Natural killer cell (primary cell): Measurements from ENCODE around the gene ROR1. TPM values are rescaled to one million over a fixed set of nuclear protein-coding genes. Genes with fewer than 3 reads are reported as not detected.

Experiments
- ATAC-seq, 3 donors: fragments of 150-1000 bp in 2 of 3; fragments of 200-7000 bp in 1 of 3; cut with Tn5 transposase; 1 replicate in 1 of 3; 2 replicates in 2 of 3; pipeline ENCODE4 v1.10.0; 2021; ENCODE audit warnings: mild to moderate bottlenecking in 2 of 3, moderate library complexity in 2 of 3
- DNase-seq, 2 donors: peaks; one replicate each; pipeline versions ENCODE4 v3.0.0 to v3.0.0-alpha.2; 2013 to 2021; ENCODE audit warnings: mixed read lengths in 1 of 2
- H3K27ac ChIP-seq: one replicate; pipeline ENCODE4 v1.5.1; 2013; ENCODE audit warnings: mild to moderate bottlenecking, low read length
- H3K27me3 ChIP-seq: one replicate; pipeline ENCODE4 v1.6.1; 2013; ENCODE audit warnings: low read length; ENCODE audit not compliant: control insufficient read depth, insufficient read depth
- H3K36me3 ChIP-seq: one replicate; pipeline ENCODE4 v1.6.1; 2013; ENCODE audit warnings: low read length; ENCODE audit not compliant: control insufficient read depth, insufficient read depth
- H3K4me1 ChIP-seq: one replicate; pipeline ENCODE4 v1.6.1; 2013; ENCODE audit warnings: low read length; ENCODE audit not compliant: control insufficient read depth, insufficient read depth
- H3K4me3 ChIP-seq: one replicate; pipeline ENCODE4 v1.5.1; 2013; ENCODE audit warnings: low read length
- H3K9me3 ChIP-seq: one replicate; pipeline ENCODE4 v1.6.1; 2013; ENCODE audit warnings: low read length; ENCODE audit not compliant: control insufficient read depth, insufficient read depth
- H3K27ac Mint-ChIP-seq, 2 donors: one replicate each; pipeline ENCODE4 v1.8.0; 2022; ENCODE audit warnings: mild to moderate bottlenecking in 2 of 2, mixed read lengths in 2 of 2, moderate library complexity in 1 of 2
- H3K27me3 Mint-ChIP-seq, 2 donors: one replicate each; pipeline ENCODE4 v1.8.0; 2022; ENCODE audit warnings: low read depth in 2 of 2, mixed read lengths in 2 of 2
- H3K36me3 Mint-ChIP-seq: one replicate; pipeline ENCODE4 v1.8.0; 2022; ENCODE audit warnings: mixed read lengths
- H3K4me1 Mint-ChIP-seq, 2 donors: one replicate each; pipeline ENCODE4 v1.8.0; 2022; ENCODE audit warnings: mixed read lengths in 2 of 2
- H3K4me3 Mint-ChIP-seq: one replicate; pipeline ENCODE4 v1.8.0; 2022; ENCODE audit warnings: mild to moderate bottlenecking, moderate library complexity, mixed read lengths
- H3K9me3 Mint-ChIP-seq, 2 donors: one replicate each; pipeline ENCODE4 v1.8.0; 2022; ENCODE audit warnings: mixed read lengths in 2 of 2
- whole genome bisulfite sequencing: methylation state at CpG from one replicate; pipeline ENCODE4 v1.1.7; 2013; ENCODE audit warnings: missing lambda C conversion rate; ENCODE audit not compliant: insufficient coverage; 5-methylcytosine and 5-hydroxymethylcytosine counted together
- intact Hi-C: fragments of 100-400 bp; cut with micrococcal nuclease; formaldehyde crosslinking; loops from one replicate; pipeline ENCODE4 v1.14.2; 2022
- total RNA-seq, 4 donors: library from RNA; stranded (reverse); fragments of 120-200 nt in 1 of 4; gene quantifications; one replicate each; pipeline versions ENCODE4 v1.2.3 to v1.2.4, GENCODE V29; 2013 to 2022
- TF ChIP-seq, protein P1 (sequence below): fragments of 200-600 bp; IDR thresholded peaks from one replicate; pipeline ENCODE4 v1.8.0; 2022; ENCODE audit warnings: antibody characterized with exemption

Gene ROR1
- total RNA-seq, 3 donors from 2014 or later (not counting 1 experiment from before 2014, with no cell fraction given), result 0.05 to 0.35 (median 0.27) TPM

DNA sequence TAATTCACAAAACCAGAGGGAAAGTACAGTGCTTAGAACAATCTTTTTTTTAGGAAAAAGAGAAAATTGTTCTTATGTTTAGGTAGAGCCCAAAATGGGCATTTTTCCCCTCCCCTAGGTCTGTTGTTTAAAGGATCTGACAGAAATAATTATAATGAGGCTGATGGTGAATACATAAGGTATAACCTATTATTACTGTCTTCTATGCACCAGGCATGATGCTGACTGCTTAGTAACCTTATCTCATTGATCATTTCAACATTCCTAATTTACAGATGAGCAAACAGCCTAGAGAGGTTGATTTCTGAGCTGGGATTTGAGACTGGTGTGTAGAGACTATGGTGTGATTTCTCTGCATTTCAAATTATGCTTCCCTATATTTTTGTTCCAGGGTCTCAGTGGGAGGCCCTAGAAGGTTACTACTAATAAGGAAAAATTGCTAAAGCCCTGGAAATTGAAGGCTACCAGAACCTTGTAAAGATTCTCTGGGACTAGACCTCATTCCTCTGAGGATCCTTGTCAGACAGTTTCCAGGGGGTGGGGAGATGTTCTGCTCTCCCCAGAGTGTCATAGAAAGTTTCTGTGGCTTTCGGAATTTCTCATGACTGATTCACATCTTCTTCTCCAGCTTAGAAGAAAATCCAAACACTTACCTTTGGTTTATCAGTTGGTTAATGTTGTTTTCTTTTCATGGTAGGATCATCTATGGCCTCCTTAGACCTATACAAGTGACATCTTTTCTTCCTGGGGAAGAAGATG, 44.9 kb downstream of the ROR1 start:
- Histone ChIP-seq H3K4me3 (no peak overlapping the region), H3K4me1 (no peaks in the 10 kb centered on the region), H3K27me3 (no peaks in the 10 kb centered on the region), H3K9me3 (no peaks in the 10 kb centered on the region), H3K27ac (no peak overlapping the region), H3K36me3 (no peaks in the 10 kb centered on the region)
- DNase-seq (no peak), ATAC-seq (no peak)
- WGBS, result no CpG with 5 or more reads among the region's 1 CpG
- Mint-ChIP-seq H3K4me1 (no peaks in the 10 kb centered on the region), H3K4me3 (no peak overlapping the region), H3K36me3 (no peaks in the 10 kb centered on the region), H3K9me3 (no peaks in the 10 kb centered on the region), H3K27me3 (peaks cover 18 to 36% of the 10 kb centered on the region in 2 donors), H3K27ac (no peak overlapping the region)
- TF ChIP-seq, protein P1, sequence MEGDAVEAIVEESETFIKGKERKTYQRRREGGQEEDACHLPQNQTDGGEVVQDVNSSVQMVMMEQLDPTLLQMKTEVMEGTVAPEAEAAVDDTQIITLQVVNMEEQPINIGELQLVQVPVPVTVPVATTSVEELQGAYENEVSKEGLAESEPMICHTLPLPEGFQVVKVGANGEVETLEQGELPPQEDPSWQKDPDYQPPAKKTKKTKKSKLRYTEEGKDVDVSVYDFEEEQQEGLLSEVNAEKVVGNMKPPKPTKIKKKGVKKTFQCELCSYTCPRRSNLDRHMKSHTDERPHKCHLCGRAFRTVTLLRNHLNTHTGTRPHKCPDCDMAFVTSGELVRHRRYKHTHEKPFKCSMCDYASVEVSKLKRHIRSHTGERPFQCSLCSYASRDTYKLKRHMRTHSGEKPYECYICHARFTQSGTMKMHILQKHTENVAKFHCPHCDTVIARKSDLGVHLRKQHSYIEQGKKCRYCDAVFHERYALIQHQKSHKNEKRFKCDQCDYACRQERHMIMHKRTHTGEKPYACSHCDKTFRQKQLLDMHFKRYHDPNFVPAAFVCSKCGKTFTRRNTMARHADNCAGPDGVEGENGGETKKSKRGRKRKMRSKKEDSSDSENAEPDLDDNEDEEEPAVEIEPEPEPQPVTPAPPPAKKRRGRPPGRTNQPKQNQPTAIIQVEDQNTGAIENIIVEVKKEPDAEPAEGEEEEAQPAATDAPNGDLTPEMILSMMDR, result no peak
- intact Hi-C loops, result no loop called here

DNA sequence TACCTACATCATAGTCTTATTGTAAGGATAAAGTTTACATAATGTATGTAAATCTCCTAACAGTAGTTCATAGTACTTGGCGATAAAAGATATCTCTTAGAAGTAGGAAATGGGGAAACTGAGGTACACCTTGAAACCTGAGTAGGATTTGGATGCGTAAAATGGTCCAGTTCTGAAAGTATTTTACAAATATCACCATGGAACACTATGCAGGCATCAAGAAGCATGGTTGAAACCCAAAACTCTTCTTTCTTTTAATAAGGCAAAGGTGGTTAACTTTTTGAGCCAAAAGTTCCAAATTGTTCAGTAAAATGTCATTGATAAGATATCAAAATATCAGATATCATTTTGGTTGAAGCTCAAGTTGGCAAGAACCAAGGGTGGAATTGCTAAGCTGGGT, 46.0 kb downstream of the ROR1 start:
- DNase-seq, result no peak
- H3K4me3 Mint-ChIP-seq, result no peak overlapping the region
- no peaks in the 10 kb centered on the region for H3K4me1 ChIP-seq
- H3K36me3 Mint-ChIP-seq, result no peaks in the 10 kb centered on the region
- H3K4me3 ChIP-seq, result no peak overlapping the region
- TF ChIP-seq, protein P1, result no peak
- peaks cover 17 to 36% of the 10 kb centered on the region in 2 donors for H3K27me3 Mint-ChIP-seq
- no peaks in the 10 kb centered on the region for H3K4me1 Mint-ChIP-seq
- ATAC-seq, result no peak
- H3K27ac Mint-ChIP-seq, result no peak overlapping the region
- intact Hi-C loops, result no loop called here
- H3K27ac ChIP-seq, result no peak overlapping the region
- no peaks in the 10 kb centered on the region for H3K27me3 ChIP-seq
- 100% methylated on average over 2 of the region's 2 CpGs for WGBS
- no peaks in the 10 kb centered on the region for H3K36me3 ChIP-seq
- H3K9me3 ChIP-seq, result no peaks in the 10 kb centered on the region
- no peaks in the 10 kb centered on the region for H3K9me3 Mint-ChIP-seq

DNA sequence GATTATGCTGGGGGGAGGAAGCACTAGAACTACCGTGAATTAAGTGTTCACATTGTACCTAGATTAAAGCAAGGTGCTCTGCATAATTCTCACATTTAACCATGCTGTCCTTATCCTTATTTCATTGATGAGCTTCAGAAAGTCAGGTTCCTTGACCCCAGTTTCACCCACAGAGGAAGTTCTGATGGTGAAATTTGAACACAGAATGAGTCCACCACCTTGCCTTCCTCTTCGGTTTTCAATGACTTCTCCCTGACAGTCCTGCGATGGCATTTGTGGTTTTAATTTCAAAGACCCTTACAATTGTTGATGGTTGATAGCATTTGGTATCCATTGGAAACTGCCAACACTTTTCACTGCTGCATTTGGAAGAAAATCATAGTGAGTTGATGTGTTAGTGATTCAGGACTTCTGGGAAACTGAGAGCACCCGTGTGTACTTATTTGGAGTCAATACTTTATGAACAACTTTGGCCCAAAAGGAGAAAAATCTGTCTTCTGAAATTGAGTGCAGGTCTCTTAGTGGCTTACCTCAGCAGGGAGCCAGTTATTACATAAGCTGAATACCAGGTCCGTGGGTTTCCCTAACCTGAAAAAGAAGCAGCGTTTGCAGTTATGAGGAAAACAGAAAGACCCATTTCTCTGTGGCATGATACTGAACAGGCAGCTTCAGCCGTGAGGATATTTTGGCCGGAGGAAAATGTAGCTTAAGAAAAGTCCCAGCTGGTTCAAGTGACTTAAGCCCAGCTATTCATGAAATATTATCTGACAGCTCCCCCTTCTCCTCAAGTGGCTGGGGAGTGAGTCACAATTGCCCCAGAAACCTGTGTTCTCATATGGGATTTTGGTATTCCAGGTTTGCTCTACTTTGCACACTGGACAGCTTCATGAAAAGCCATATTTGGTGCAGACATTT, 47.5 kb downstream of the ROR1 start:
- DNase-seq (no peak), ATAC-seq (no peak)
- Histone ChIP-seq H3K4me1 (no peaks in the 10 kb centered on the region), H3K36me3 (no peaks in the 10 kb centered on the region), H3K27me3 (no peaks in the 10 kb centered on the region), H3K9me3 (no peaks in the 10 kb centered on the region), H3K4me3 (no peak overlapping the region), H3K27ac (no peak overlapping the region)
- WGBS, result 83% methylated on average over 6 of the region's 8 CpGs
- H3K27ac Mint-ChIP-seq, result no peak overlapping the region
- peaks cover 0 to 3% of the 10 kb centered on the region in 2 donors for H3K9me3 Mint-ChIP-seq
- intact Hi-C loops, result no loop called here
- H3K36me3 Mint-ChIP-seq, result no peaks in the 10 kb centered on the region
- H3K4me1 Mint-ChIP-seq, result no peaks in the 10 kb centered on the region
- TF ChIP-seq, protein P1, result no peak
- peaks cover 16 to 35% of the 10 kb centered on the region in 2 donors for H3K27me3 Mint-ChIP-seq
- no peak overlapping the region for H3K4me3 Mint-ChIP-seq
